Stomach (tissue), 9 donors: ENCODE results near the gene APEX1. TPM values are rescaled to one million over a fixed set of nuclear protein-coding genes. Genes with fewer than 3 reads are reported as not detected.

Source experiments
- DNase-seq, 2 donors: peaks; one replicate each; pipeline versions ENCODE4 v3.0.0 to v3.0.0-alpha.2; 2013 to 2019
- H3K27ac ChIP-seq, 5 donors: fragments of 200-600 bp in 4 of 5; sonication (generic) in 4 of 5; one replicate each; pipeline ENCODE4 v1.5.1; 2013 to 2019; ENCODE audit warnings: mild to moderate bottlenecking in 1 of 5, moderate library complexity in 1 of 5
- H3K27me3 ChIP-seq, 3 donors: fragments of 200-600 bp; sonication (generic); one replicate each; pipeline ENCODE4 v1.5.1; 2017 to 2019; ENCODE audit warnings: mixed run types in 1 of 3
- H3K36me3 ChIP-seq, 4 donors: fragments of 200-600 bp; sonication (generic); 1 replicate in 3 of 4; 2 replicates in 1 of 4; pipeline ENCODE4 v1.5.1; 2016 to 2019
- H3K4me1 ChIP-seq, 4 donors: fragments of 200-600 bp; sonication (generic); one replicate each; pipeline ENCODE4 v1.5.1; 2016 to 2019
- H3K4me3 ChIP-seq, 4 donors: fragments of 200-600 bp; sonication (generic) in 3 of 4; one replicate each; pipeline ENCODE4 v1.5.1; 2016 to 2019; ENCODE audit warnings: mild to moderate bottlenecking in 1 of 4
- H3K9me3 ChIP-seq, 4 donors: fragments of 200-600 bp; sonication (generic); one replicate each; pipeline ENCODE4 v1.5.1; 2016 to 2019
- CTCF ChIP-seq, 7 experiments: fragments of 450-650 bp in 4 of 7; fragments of 200-600 bp in 3 of 7; sonication (generic) in 3 of 7; IDR thresholded peaks; one replicate each; pipeline ENCODE4 v1.5.1; 2016 to 2019; ENCODE audit warnings: antibody characterized with exemption in 7 of 7, control low read depth in 2 of 7, mild to moderate bottlenecking in 1 of 7
- EP300 ChIP-seq: sonication (generic); formaldehyde crosslinking; IDR thresholded peaks from one replicate; pipeline ENCODE4 v1.6.1; 2017; ENCODE audit warnings: antibody characterized with exemption
- POLR2A ChIP-seq, 4 donors: fragments of 450-650 bp; IDR thresholded peaks; one replicate each; pipeline ENCODE4 v1.6.1; 2016; ENCODE audit warnings: antibody characterized with exemption in 4 of 4, control low read depth in 2 of 4, mild to moderate bottlenecking in 1 of 4, moderate library complexity in 1 of 4
- POLR2AphosphoS5 ChIP-seq, 3 donors: sonication (generic); formaldehyde crosslinking; IDR thresholded peaks; one replicate each; pipeline ENCODE4 v1.6.1; 2016; ENCODE audit warnings: antibody characterized with exemption in 3 of 3
- WGBS, 5 donors: extraction: QIAGEN DNeasy Blood & Tissue Kit in 3 of 5; methylation state at CpG; one replicate each; pipeline versions ENCODE4 v1.1.5 to v1.1.7; 2013 to 2018; 5-methylcytosine and 5-hydroxymethylcytosine counted together
- intact Hi-C: fragments of 100-400 bp; cut with DNase I; formaldehyde crosslinking; loops from one replicate; pipeline ENCODE4 v1.15.1; 2023; ENCODE audit warnings: low total_unique reads
- polyA plus RNA-seq, 3 donors: library from polyadenylated mRNA; stranded (reverse); fragments of 200-250 nt; gene quantifications; one replicate each; pipeline ENCODE4 v1.2.3, GENCODE V29; 2013
- total RNA-seq, 5 donors: library from RNA; depleted of rRNA; stranded (reverse); fragments of >200 nt; gene quantifications; one replicate each; pipeline versions ENCODE4 v1.1.0 to v1.2.3, GENCODE V29; 2014 to 2016
- donor health status: healthy with polysubstance abuse.
- donor health status: Bipolar disorder and iron deficiency.
- donor health status: healthy.

The APEX1 gene
- total and polyA plus RNA-seq, 8 donors: 70.1 to 219 (median 137) TPM

- no peaks in the 10 kb centered on the region for H3K27me3 ChIP-seq
- H3K4me3 ChIP-seq: peak overlapping the region; percentile 70 to 76 (median 74)
- peaks cover 0 to 19% (median 16%) of the 10 kb centered on the region in 4 donors for H3K36me3 ChIP-seq
- H3K4me1 ChIP-seq: peaks cover 14 to 45% (median 28%) of the 10 kb centered on the region in 4 donors
- intact Hi-C loops: no loop called here
- H3K27ac ChIP-seq: peak overlapping the region; percentile 91 to 96 (median 92)
- TF ChIP-seq POLR2AphosphoS5 (IDR thresholded peaks at IDR 0.05) (no peak), CTCF (IDR thresholded peaks at IDR 0.05) (no peak), EP300 (no peak), POLR2A (IDR thresholded peaks at IDR 0.05) (no peak)
- 22 to 38% (median 25%) methylated on average over 10 to 16 of the region's 16 CpGs for WGBS, 5 donors
- no peak for DNase-seq
- no peaks in the 10 kb centered on the region for H3K9me3 ChIP-seq
Measured at GRCh38 chr14:20468764-20469241, 13.8 kb downstream of the APEX1 start.

- Histone ChIP-seq H3K36me3 (peaks cover 0 to 25% (median 22%) of the 10 kb centered on the region in 4 donors), H3K4me1 (peaks cover 14 to 51% (median 28%) of the 10 kb centered on the region in 4 donors), H3K9me3 (no peaks in the 10 kb centered on the region), H3K27ac (peak within 1 kb of the TSS; percentile 91 to 96 (median 92)), H3K4me3 (peak within 1 kb of the TSS; percentile 70 to 76 (median 74)), H3K27me3 (no peaks in the 10 kb centered on the region)
- 0 to 1% (median 0%) methylated on average over 35 to 40 of the region's 40 CpGs for WGBS, 5 donors
- DNase-seq: peak; percentile 93 to 96
- intact Hi-C loops: no loop called here
- TF ChIP-seq POLR2A (IDR thresholded peaks at IDR 0.05): peak in 3 of 4 donors; percentile 75 to 98 (median 84)
- peak; percentile 98 to 100 (median 100) for TF ChIP-seq POLR2AphosphoS5 (IDR thresholded peaks at IDR 0.05)
- TF ChIP-seq EP300: no peak
Measured at GRCh38 chr14:20469242-20469889, 14.3 kb downstream of the APEX1 start, which contains the start of gene PNP. Gene PNP, plus strand, starts transcription at chr14:20469406. Its CDS starts 119 bp downstream, at chr14:20469525.

GRCh38 chr14:20469890-20470602 lies 15.0 kb downstream of the APEX1 start:
- peak; percentile 40 to 69 for DNase-seq
- H3K27me3 ChIP-seq: no peaks in the 10 kb centered on the region
- peak overlapping the region; percentile 70 to 76 (median 74) for H3K4me3 ChIP-seq
- H3K36me3 ChIP-seq: peaks cover 5 to 31% (median 29%) of the 10 kb centered on the region in 4 donors
- TF ChIP-seq EP300 (no peak), POLR2AphosphoS5 (IDR thresholded peaks at IDR 0.05) (peak in 2 of 3 donors; percentile 64 to 77), CTCF (IDR thresholded peaks at IDR 0.05) (no peak), POLR2A (IDR thresholded peaks at IDR 0.05) (no peak)
- H3K9me3 ChIP-seq: no peaks in the 10 kb centered on the region
- WGBS, 5 donors: 0 to 2% (median 1%) methylated on average over 12 of the region's 12 CpGs
- H3K4me1 ChIP-seq: peaks cover 14 to 54% (median 28%) of the 10 kb centered on the region in 4 donors
- H3K27ac ChIP-seq: peak overlapping the region; percentile 91 to 96 (median 92)
- intact Hi-C loops: loop anchor here (10.0 kb wide), 1 partner anchor 55 kb away; the partner anchor contains the start of gene TEP1

- H3K27me3 ChIP-seq: no peaks in the 10 kb centered on the region
- peaks cover 14 to 54% (median 28%) of the 10 kb centered on the region in 4 donors for H3K4me1 ChIP-seq
- H3K36me3 ChIP-seq: peaks cover 10 to 36% (median 34%) of the 10 kb centered on the region in 4 donors
- H3K27ac ChIP-seq: peak overlapping the region; percentile 91 to 96 (median 92)
- H3K4me3 ChIP-seq: peak overlapping the region; percentile 70 to 76 (median 74)
- intact Hi-C loops: loop anchor here (10.0 kb wide), 1 partner anchor 56 kb away; the partner anchor contains the start of gene TEP1
- no peak for TF ChIP-seq POLR2AphosphoS5 (IDR thresholded peaks at IDR 0.05)
- TF ChIP-seq CTCF (IDR thresholded peaks at IDR 0.05): no peak
- TF ChIP-seq EP300: no peak
- TF ChIP-seq POLR2A (IDR thresholded peaks at IDR 0.05): no peak
- no peaks in the 10 kb centered on the region for H3K9me3 ChIP-seq
- DNase-seq: no peak
- WGBS, 5 donors: 0 to 3% (median 2%) methylated on average over 2 of the region's 2 CpGs
Measured at GRCh38 chr14:20470603-20470901, 15.5 kb downstream of the APEX1 start.
